OCI-M2 (cell line): Measurements from ENCODE around the gene LIPA.

ENCODE experiments used
- DNase-seq: peaks from one replicate; lab custom pipeline; 2025; ENCODE audit not compliant: unreplicated experiment; lab: John Stamatoyannopoulos, UW

Gene LIPA

GRCh38 chr10:89241486-89242344, 9.9 kb downstream of the LIPA start:
- no peak for DNase-seq

DNA sequence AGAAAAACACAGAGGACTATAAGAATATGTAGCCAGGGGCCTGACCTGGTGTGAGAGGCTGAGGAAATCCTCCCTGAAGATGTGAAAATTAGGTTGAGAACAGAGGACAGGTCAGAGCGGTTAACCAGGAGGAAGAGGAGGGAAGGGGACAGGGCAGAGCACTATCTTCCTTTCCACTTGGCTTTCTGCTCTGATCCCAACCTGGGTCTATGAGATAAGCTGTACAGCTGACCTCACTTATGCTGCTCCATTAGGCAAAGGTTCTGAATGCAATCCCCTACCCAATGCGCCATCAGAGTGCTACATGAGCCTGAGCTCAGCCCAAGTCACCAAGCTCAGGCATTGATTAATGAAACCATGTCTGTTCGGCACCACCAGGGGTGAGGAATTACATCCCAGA, 10.5 kb downstream of the LIPA start:
- no peak for DNase-seq

- DNase-seq: no peak
Measured at GRCh38 chr10:89240519-89240918, 11.1 kb downstream of the LIPA start.

DNA sequence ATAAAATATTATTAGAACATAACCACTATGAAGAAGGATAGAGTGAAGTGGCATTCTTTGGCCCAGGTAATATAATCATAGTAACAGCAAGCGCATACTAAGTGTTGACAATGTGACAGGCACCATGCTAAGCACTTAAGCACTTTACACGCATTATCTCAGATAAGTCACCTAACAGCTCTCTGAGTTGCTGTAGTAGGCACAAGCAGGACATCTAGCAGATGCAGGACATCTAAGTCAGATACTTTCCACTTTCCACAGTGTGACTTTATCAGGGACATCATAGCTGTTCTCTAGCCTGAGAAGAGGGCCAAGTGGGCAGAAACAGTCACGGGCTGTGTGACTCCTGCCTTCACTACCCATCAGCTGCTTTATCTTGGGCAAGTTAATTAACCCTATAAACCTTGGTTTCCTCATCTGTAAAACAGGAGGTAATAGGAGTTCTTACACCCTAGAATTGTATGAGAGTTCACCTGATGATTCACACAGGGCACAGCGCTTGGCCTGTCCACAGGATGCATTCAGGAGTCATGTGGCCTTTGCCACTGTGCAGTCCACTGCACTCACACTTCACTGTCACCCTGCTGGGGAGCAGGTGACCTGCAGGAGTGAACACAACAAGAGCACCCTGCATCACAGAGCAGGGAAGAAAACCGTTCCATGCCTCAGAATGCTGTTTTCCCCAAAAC, 12.5 kb downstream of the LIPA start:
- no peak for DNase-seq

DNA sequence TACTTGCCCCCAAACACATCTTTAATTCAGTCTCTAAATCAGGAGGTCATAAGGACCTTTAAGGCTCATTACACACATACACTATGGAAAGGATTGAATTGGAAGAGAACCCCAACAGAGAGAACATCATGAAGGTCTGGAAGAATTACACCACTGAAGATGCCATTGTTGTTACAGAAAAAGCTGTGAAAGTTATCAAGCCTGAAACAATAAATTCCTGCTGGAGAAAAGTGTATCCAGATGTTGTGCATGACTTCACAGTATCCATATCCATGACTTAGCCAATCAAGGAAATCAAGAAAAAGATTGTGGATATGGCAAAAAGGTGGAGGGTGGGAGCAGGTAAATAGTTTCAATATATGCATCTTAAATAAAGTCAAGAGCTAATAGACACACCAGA, 13.7 kb downstream of the LIPA start:
- no peak for DNase-seq

DNA sequence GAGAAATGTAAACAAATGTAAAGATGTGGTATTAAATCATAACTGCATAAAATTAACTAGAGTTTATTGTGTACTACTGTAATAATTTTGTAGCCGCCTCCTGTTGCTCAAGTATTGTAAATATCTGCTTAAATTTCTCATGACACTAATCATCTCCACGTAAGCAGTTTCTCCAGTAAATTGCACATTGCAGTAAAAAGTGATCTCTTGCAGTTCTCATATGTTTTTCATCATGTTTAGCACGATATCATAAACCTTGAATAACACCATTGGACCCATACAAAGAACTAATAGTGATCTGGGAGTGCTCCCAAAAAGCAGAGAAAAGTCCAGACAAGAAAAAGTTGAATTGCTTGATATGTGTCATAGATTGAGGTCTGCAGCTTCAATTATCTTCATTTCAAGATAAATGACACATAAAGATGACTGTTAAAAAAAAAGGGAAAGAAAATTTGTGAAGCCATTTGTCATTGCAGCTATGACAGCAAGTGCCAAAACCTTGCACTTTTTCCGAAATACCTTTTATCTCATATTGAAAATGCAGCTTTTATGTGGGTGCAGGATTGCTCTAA, 15.3 kb downstream of the LIPA start:
- no peak for DNase-seq

- no peak for DNase-seq
Measured at GRCh38 chr10:89235073-89235798, 16.3 kb downstream of the LIPA start.

DNA sequence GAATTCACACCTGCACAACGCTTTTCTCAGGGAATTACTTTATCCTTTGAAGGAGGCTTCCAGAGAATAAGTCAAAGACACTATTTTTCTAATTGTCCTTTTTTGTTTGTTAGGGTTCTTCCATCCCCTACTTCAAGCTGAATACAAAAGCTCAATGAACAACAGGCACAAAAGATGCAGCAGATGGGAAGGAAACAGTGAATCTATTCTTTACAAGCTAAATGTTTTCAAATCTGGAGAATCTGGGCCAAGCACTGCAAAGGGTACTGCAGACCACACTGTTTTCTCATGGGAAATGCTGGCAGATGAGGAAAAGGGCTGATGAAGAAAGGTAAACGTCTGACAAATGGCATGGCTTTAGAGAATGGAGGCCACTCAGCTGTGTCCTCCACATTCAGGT, 18.5 kb downstream of the LIPA start:
- DNase-seq: no peak

- DNase-seq: no peak
Measured at GRCh38 chr10:89228962-89229361, 22.6 kb downstream of the LIPA start.

DNA sequence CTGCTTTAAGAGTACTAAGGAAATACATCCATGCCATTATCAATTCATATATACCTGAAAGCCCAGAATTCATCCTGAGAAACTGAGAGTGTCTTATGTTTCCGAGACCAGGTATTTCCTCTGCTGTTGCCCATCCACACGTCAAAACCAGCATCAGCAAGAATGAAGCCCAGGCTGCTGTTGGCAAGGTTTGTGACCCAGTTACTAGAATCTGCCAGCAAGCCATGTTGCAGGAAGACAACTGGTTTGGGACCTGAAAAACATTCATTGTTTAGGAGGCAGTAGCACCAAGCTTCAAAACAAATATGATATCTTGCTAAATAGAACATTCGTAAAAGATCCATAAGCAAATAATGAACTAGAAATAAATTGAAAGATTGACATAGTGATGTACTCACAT, 23.4 kb downstream of the LIPA start:
- no peak for DNase-seq

DNA sequence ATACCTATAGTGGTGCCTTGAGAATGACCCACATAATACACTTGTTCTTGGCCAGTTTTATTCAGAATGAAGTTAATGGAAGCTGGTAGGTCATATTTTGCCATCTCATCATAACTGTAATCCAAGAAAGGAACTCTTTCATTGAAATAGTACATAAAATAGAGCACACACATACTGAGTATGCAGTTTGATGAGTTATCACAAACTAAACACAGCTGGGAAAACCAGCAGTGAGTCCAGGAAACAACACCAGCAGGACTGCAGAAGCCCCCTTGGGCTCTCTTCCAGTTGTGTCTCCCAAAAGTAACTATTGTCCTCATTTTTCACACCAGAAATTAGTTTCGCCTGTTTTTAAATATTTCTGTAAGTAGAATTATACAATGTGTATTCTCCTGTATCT, 24.7 kb downstream of the LIPA start:
- DNase-seq: no peak

DNA sequence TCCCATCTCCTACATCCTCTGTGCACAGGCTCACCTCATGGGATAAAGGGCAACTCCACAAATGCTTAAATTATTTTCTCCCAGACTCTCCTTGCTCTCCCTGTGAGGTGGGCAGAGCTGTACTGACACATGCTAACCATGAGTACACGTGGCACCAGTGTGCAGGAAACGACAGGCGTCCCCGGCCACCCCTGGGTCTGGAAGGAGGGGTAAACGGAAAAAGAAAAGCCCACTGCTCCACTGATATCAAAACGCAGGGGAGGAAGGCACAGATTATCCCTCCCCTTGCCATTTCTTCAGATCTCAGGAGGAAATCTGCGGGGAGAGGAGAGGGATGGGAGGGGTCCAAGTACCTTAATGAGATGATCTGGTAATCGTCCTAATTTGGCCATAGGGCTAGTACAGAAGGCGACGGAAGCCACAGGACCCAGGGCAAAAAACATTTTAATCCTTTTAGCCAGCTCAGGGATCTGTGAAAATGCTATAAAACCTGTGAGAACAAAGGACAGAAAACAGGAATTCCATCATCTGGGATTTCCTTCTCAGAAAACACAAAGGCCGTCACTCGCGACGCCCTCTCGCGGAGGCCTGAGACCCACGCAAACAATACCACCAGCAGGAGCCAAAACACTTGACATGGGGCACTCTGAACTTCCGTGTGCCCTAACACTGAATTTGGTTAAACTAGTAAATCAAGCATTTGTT, 26.7 kb downstream of the LIPA start:
- no peak for DNase-seq

DNA sequence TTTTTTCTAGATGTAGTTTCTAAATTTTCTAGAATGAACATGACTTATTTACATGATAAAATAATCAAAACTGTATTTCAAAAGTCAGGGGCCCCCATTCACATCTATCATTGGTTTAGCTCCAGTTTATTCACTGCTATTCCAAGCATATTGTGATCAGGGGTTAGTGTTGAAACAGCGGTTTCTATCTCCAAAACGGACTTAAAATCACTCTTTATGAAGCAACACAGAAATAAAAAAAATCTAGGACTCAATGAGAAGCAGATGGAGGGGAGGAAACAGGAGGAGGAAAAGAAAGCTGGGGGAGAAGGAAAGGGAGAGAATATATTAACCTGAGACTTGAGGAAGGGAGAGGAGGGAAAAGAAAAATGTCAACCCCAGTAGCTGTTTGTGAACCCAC, 29.7 kb downstream of the LIPA start:
- DNase-seq: no peak

- no peak for DNase-seq
Measured at GRCh38 chr10:89219513-89220218, 31.9 kb downstream of the LIPA start.

GRCh38 chr10:89217057-89217990, 34.3 kb downstream of the LIPA start:
- DNase-seq: peak; percentile 25

- no peak for DNase-seq
Measured at GRCh38 chr10:89216056-89216455, 35.5 kb downstream of the LIPA start.

- no peak for DNase-seq
Measured at GRCh38 chr10:89215511-89215910, 36.1 kb downstream of the LIPA start.

GRCh38 chr10:89214566-89215165, 36.9 kb downstream of the LIPA start:
- DNase-seq: no peak
